Measurements from ENCODE around the gene ZBTB17.
"Not testable (repeated sequence)": the region's sequence is repeated elsewhere in the genome, so short reads cannot be mapped to it uniquely, and the experiment has no call there.

The ZBTB17 gene

DNA sequence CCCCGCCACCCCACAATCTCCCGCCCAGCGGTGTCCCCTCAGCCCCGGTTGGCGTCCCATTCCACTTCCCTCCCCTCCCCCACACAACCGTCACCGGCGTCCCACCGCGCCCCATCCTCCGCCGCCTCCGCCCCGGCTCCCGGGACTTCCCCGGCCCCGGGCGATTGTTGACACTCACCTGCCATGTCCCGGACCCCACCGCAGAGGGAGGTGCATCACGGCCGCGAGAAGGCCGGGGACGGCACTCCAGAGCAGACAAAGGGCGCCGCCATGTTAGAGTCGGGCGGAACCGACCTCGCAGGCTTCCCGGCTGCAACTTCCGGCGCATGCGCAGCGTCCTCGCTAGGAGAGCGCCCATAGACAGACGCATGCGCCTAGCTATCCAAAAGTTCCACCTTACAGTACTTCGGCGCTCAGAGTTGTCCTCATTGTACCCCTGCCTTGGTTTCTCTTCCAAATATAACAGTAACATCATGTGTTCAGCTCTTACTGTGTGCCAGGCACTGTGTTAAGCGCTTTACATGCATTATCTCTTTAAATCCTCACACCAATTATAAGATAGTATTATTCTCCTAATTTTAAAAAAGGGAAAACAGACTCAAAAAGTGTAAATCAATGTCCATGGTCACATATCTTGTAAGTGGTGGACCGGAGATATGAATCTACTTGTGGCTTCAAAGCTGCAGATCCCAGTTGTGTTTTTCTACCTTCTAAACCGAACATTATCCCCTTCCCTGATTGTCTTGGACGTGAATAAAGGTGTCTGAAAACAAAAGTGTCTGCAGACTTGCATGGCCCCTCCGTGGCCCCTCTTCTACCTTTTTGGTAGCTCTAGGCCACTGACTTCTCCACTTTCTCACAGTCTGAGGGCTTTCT is at the start of gene ZBTB17:
ZBTB17 (minus strand) TSS at position 297 of the 876 bp plus-strand sequence. CDS start 27,606 bp downstream, outside the sequence.
- DNase-seq (ENCODE audit: extremely low read depth in 1 of 2, low read depth in 1 of 2): peak; percentile 89 to 92

DNA sequence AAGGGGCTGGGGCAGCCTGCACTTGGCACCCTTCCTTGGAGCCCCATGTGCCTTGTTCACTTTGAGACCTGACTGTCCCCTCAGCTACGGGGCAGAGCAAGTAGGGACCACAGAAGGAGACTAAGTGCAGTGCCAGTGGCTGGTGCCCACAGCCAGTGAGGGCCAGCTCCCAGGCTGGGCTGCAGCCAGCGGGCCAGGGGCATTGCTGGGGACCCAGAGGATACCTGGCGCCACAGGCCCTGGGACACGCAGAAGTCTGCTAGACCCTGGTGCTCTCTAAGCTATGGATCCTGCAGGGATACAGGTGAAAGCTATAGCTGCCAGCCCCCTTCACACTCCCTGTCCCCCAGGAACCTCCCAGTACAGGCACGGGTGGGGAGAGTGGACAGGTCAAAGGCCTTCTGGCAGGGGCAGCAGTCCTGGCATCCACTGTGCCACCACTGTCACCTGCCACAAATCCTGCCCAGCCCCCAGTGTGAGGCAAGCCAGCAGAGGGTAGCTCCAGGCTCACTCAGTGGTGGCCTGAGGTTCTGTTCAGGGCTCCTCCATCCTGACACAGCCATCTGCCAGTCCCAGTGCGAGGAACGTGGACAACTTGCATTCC is 47.3 kb upstream of the ZBTB17 start:
- DNase-seq (ENCODE audit: extremely low read depth in 1 of 2, low read depth in 1 of 2): no peak

DNA sequence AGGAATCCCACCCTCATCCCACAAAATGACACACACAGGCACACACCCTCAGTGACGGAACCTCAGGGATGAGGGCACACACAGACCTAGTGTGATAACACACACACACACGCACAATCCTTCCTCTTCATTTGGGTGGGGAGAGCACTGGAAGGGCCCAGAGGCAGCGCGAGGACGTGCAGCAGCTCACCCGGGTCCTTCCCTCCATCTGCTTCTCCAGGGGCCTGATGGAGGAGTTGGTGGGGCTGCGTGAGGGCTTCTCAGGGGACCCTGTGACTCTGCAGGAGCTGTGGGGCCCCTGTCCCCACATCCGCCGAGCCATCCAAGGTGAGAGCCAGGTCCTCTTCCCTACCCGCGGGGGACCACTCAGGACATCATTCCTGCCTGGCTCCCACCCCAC is 46.5 kb upstream of the ZBTB17 start:
- DNase-seq (ENCODE audit: extremely low read depth in 1 of 2, low read depth in 1 of 2): no peak

DNA sequence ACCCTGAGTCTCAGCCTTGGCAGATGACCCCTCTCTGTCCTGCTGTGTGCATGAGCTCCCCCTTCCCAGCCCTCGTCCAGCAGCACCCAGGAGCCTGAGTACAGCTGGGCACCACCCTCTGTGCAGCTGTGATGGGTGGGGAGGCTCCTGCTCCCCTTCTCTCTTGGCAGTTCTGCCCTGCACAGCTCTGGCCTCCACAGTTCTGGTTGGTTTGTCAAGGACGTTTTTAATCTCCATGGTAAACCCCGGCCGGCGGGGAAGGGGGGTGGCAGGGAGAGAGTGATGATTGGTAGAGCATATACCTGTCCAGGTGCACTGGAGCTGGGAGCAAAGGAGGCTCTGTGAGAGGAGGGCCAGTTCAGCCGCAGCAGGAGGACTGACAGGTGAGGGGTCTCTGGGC is 45.8 kb upstream of the ZBTB17 start, which contains the start of gene CLCNKA:
CLCNKA (plus strand) TSS at position 356 of the 400 bp plus-strand sequence. CDS start 584 bp downstream, outside the sequence.
- DNase-seq (ENCODE audit: extremely low read depth in 1 of 2, low read depth in 1 of 2): no peak

DNA sequence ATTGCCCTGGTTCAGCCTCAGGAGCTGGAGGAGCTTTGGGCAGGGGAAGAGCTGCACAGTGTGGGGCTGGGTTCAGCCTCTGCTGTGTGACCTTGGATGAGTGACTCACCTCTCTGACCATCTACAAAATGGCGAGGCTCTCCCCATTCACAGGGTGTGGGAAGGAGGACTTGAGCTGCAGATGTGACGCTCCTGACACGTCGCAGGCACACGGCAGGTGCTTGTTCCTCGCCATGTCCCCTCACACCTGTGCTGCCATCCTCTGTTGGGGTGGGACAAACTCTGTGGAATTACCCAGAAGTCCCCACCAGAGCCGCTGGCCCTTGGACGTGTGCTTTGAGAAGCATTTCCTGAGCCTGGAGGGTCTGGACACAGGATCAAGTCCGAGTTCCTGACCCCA is 45.0 kb upstream of the ZBTB17 start:
- not testable (repeated sequence) for DNase-seq (ENCODE audit: extremely low read depth in 1 of 2, low read depth in 1 of 2)

DNA sequence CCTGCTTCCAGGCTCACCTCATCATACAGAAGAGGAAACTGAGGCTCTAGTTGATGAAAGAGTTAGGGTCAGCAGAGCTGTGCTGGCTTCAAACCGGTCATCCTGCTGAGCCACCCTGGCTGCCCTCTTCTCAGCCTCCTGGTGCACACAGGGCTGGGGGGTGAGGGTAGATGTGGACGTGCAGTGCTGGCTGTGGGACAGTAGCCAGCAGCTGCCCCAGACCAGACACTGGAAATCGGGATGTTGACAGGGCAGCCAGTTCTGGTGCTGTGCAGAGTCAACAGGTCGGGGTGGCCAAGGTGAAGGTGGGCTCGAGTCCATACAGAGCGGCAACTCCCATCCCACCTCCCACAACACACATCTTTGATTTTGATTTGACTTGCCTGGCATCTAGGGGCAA is 44.4 kb upstream of the ZBTB17 start:
- no peak for DNase-seq (ENCODE audit: extremely low read depth in 1 of 2, low read depth in 1 of 2)

DNA sequence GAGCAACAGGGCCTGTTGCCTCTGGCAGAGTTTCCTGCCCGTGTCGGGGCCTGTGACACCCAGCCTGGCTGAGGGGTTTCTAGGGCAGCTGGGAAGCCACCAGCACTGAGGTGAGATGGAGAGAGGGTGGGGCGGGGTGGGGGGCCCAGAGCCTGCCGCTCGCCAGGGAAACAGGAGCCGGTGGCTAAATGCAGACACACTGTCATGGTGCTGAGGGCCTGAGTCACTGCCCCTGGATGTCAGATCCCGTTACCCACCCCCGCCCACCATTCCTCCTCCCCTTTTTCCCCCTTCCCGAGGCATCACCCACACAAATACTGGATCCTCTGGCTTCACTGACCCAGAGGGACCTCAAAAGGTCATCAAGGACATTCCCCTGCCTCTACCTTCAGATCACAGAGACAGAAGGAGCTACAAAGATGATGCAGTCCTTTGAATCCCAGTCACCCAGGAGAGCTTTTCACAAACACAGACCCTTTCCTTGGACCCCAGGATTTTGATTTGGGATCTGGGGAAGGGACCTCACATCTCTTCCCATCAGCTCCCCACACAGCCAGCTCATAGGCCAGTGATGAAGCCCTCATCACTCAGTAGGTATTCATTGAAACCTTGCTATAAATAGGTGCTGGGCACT is 43.9 kb upstream of the ZBTB17 start:
- no peak for DNase-seq (ENCODE audit: extremely low read depth in 1 of 2, low read depth in 1 of 2)

DNA sequence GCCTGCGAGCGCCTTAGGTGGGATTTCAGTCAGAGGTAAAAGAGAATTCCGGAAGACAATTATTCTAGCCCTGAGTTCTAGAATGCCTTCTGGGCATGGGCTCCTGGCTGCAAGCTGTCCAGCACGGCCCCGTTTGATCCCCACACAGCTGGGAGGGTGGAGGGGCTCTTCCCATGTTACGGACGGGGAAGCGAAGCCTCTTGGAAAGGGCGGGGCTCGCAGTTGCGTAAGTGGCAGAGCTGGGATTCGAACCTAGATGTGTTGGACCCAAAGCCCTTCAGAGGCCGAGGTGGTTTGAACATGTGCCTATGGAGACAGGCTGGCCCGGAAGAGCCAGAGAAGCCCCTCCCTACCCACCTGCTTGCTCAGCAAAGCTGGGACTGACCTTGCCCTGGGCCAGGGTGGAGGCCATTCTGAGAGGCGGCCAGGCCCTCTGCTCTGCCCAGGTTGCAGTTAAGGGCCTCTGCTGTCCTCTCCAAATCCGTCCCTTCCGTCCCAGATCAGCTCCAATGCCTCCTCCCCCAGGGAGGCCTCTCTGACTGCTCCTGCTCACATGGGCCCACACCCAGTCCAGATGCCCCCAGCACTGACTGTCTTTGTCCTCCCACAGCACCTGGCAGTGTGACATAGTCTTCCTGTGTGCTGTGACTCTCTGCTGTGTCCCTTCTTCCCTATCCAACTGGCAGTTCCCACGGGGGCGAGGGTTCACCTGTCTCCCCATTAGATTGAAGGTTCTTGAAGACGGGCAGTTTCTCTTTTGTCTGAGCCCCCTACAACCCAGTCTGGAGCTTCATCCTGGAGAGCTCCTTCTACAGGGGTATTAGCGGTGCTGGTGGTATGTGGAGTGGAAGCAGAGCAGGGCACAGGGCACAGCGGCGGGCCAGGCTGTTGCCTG is 43.1 kb upstream of the ZBTB17 start:
- no peak for DNase-seq (ENCODE audit: extremely low read depth in 1 of 2, low read depth in 1 of 2)

DNA sequence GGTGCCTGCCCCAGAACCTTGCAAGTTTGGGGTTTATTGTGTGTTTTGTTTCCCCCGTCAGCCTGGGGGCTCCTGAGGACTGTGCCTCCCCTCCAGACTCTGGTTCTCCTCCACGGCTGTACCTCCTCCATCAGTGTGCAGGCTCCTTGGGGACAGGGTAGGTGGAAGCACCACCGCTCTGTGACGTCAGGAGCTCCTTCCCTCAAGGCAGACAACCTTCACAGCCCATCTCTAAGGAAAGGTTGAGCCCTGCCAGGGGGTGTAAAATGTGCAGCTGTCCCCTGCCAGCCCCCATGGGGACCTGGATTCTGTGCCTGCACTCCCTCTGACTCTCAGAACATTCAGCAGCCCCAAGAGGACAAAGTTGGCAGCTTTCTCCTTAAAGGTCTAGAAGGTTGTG is 42.4 kb upstream of the ZBTB17 start:
- DNase-seq (ENCODE audit: extremely low read depth in 1 of 2, low read depth in 1 of 2): no peak

DNA sequence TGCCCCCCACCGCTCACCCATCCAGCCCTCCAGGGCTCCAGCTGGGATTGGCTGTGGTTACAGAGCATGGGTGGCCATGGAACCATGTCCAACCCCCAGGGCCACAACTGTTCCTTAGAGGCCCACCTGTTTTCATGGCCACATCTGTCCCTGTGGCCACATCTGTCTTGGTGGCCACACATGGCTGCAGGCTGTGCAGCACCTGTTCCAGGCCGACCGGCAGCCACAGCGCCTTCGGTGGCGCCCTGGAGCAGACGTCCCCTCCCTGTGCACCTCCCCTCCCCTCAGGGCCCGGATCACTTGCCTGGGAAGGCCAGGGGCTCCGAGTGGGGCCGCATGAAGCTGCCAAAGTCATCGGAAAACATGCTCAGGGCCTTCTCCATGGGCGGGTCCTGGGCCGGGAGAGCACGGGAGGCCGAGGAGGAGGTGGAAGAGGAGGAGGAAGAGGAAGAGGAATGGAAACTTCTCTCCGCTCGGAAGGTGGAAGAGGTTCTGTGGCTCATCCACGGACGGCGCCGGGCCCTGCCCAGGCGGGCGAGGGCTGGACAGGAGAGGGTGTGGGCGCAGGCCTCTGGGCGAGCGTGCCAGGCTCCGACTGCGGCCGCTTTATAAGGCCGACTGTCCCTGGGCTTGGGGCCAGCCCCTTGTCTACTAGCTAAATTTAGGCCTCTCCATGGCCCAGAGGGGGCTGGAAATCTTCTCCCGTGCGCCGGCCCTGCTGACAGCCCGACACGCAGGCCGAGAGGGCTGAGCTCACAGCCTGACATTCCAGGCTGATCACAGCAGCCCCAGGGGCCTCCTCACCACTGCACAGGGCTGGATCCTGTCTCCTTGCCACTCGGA is 41.8 kb upstream of the ZBTB17 start, which contains the start of gene HSPB7:
HSPB7 (minus strand) TSS at position 583 of the 843 bp plus-strand sequence; CDS start at position 503, 80 bp downstream.
- no peak for DNase-seq (ENCODE audit: extremely low read depth in 1 of 2, low read depth in 1 of 2)

DNA sequence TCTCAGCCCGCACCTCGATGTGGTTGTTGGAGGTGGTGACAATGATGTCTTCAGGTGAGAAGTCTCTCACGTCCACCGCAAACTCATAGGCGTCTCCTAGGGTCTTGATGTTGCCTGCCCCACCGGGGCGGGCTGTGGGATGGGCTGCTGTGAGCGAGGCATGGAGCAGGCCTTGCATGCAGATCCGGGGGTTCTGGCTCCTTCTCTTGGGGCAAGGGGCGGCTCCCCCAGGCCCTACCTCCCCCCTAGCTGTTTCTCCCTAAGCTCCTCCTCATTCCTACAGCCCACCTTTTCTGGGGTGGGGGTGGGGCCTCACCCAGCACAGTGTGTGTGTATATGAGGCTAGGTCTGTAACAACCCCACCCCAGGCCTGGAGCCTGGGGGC is 41.2 kb upstream of the ZBTB17 start:
- no peak for DNase-seq (ENCODE audit: extremely low read depth in 1 of 2, low read depth in 1 of 2)

DNA sequence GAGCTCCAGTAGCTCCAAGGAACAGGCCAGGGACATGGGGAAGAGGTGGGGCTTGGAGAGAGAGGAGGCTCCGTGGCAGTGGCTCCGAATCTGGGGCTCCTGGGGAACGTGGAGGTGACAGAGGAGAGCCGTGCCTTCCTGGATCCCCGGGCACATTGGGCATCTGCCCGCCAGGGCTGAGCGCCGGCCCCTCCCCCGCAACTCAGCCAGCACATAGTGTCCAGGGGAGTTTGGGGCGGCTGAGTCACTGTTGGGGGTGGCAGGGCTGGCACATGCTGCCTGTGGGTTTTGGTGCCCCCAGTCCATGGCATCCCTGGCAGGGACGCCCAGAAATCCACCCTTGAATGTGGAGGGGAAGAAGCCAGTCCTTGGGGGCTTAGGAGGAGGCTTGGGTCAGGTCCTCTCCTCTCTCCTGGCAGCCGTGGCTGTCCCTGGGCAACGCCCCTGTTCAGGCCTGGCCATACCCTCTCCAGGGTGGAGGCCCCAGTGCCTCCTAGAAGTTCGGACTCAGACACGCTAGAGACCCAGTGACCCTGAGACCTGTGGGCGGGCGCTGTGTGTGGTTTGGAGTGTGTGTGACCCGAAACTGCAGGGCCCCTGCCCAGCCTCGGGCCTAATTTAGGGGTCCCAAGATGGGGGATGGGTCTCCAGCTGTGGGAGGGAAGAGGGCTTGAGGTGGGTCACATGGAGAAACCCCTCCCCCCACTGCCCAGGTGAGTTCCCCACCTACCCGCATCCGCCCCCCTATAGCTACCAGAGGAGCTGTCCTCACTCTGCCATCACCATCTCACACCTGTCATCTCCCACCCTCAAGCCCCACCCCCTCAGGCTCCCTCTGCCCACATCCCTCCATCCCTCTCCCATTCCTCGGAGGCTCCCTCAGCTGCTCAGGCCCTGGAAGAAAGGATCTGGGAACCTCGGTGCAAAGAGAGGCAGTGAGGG is 40.3 kb upstream of the ZBTB17 start:
- DNase-seq (ENCODE audit: extremely low read depth in 1 of 2, low read depth in 1 of 2): no peak

DNA sequence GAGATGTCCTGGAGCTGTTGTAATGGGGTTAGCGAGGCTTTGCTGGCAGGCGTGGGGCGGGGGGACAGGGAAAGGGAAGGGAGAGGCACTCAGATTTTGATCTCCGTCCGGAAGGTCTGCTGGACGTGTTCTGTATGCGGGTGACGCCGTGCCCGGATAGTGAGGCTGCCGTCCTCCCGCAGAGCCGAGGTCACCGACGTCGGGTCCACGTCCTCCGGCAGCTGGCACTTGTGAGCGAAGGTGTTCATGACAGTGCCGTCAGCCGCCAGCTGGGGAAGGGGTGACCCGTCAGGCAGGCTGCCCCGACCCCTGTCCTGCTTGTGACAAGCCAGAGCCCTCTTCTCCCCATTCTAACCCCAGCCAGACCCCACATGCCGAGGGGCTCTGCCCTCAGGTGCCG is 39.6 kb upstream of the ZBTB17 start:
- DNase-seq (ENCODE audit: extremely low read depth in 1 of 2, low read depth in 1 of 2): no peak

DNA sequence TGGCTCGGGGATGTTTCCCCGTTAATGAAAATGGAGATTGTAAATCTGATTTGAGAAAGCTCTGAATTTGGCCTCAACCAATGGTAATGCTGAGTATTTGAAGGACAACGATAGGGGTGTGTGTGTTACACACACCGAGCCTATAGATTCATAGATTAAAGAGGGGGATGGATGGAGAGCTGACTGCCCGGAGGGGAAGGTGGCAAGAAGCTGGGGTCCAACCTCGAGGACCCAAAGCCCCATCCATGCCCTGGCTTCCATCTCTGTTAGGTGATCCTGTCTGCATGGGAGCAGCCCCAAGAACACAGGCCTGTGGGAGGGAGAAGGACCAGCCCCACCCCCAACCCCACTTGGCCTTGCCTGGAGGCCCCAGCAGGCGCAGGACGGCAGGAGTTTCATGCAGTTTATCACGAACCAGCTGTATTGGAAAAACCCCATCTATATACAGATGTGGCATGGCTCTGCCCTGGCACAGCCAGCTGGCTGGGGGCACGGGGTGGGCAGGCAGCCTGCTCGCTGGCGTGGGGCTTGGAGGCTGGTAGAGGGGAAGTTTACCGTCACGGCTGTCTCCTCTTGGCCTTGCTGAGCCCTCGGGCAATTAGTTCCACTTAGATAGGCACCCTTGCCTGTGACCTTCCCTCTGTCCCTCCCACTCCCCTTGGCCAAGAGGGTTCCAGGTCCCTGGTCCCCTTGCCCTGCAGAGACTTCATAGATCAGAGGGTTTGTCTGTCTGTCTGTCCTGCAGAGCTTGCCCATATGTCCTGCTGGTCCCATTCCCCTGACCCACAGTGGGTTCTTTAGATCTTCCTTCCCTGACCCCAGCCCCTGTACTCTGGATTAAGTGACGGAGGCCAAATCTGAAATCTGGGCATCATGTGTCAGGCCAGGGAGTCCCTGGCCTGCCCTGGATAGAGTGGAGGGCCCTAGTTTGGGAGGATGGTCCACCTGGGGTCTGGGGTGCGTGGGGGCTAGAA is 38.9 kb upstream of the ZBTB17 start:
- no peak for DNase-seq (ENCODE audit: extremely low read depth in 1 of 2, low read depth in 1 of 2)

DNA sequence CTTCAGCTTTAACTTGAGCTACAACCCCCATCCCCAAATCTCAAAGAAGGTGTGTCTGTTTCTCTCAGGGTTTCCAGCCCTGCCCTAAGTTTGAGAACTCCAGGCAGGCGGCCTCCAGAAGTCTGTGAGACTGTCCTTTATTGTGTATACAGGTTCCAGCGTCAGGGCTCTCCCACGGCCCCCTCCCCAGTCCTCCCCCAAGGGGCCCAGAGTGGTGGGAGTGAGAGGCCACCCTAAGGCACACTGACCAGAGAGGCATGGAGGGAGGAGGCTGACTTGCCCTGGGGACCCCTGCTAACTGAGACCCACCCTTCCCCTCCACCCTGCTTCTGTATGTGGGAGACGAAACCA is 38.0 kb upstream of the ZBTB17 start:
- no peak for DNase-seq (ENCODE audit: extremely low read depth in 1 of 2, low read depth in 1 of 2)

DNA sequence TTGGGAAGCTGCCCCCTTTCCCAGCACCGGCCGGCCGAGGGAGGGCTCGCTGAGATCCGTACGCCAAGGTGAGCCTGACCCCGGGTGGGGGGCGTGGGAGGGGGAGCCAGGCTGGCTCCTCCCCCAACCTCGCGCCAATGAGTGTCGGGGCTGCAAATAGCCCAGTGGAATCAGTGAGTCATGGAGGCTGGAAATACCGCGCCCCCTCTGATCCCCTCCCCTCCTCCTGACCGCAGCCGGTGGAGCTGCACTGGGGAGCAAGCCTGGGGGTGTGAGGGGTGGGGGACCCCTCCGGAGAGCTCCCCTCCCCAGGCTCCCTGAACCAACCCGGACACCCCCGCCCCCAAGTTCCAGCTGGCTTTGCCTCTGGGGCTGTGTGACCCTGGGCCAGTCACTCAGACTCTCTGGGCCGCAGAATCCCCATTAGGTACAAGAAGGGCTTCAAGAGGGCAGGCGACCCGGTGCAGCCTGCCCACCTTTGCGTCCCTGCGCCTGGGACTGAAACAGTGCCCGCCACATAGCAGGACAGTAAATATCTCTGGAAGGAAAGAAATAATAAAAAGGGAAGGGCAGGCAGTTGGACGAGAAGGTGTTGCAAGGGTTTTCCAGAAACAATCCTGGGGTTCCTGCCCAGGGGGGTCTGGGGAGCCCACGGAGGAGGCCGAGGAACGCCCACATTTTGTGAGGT is 37.5 kb upstream of the ZBTB17 start:
- peak; percentile 23 to 39 for DNase-seq (ENCODE audit: extremely low read depth in 1 of 2, low read depth in 1 of 2)

DNA sequence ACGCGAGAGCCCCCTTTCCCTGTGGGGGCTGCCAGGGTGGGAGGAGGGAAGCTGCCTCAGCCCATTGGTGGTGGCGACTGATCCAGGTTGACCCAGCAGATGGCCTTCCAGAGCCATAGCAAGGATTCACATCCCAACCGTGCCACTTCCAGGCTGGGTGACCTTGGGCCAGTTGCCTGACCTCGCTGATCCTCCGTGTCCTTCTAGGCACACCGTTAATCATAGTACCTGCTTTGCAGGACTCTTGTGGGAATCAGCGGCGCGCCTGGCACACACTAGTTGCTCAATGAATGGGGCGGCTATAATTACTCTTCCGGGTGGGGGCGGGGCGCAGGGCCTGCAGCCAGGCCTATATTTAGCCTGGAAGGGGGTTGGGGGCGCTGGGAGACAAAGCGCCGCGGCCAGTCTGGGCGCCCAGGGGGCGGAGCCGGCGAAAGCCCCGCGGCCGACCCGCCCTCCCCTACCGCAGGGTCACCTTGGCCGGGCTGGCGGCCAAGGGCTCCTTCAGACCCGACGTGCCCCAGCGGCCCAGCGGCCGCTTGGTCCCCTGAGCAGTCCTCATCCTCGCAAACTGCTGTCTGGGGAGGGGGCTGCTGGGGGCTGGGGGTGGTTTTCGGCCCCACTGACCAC is 36.8 kb upstream of the ZBTB17 start:
- no peak for DNase-seq (ENCODE audit: extremely low read depth in 1 of 2, low read depth in 1 of 2)
